Large intestine (tissue), 3 donors: ENCODE data around the gene PKP4. TPM values are rescaled to one million over a fixed set of nuclear protein-coding genes. Genes with fewer than 3 reads are reported as not detected.

Source experiments
- DNase-seq, 2 donors: peaks; one replicate each; pipeline versions ENCODE4 v3.0.0 to v3.0.0-alpha.2; 2013
- H3K27ac ChIP-seq: one replicate; pipeline ENCODE4 v1.5.1; 2013; ENCODE audit warnings: low read length
- H3K27me3 ChIP-seq: 2 replicates; pipeline ENCODE4 v1.6.1; 2013; ENCODE audit warnings: low read length; ENCODE audit not compliant: control insufficient read depth, insufficient read depth
- H3K36me3 ChIP-seq: 2 replicates; pipeline ENCODE4 v1.6.1; 2013; ENCODE audit warnings: low read length; ENCODE audit not compliant: control insufficient read depth, insufficient read depth
- H3K4me1 ChIP-seq: one replicate; pipeline ENCODE4 v1.6.1; 2013; ENCODE audit warnings: low read length; ENCODE audit not compliant: control insufficient read depth, insufficient read depth
- H3K4me3 ChIP-seq: one replicate; pipeline ENCODE4 v1.5.1; 2013; ENCODE audit warnings: low read length
- H3K9me3 ChIP-seq: one replicate; pipeline ENCODE4 v1.6.1; 2013; ENCODE audit warnings: mild to moderate bottlenecking, low read depth, low read length, moderate library complexity; ENCODE audit not compliant: control insufficient read depth
- WGBS: methylation state at CpG from one replicate; pipeline ENCODE4 v1.1.5; 2013; ENCODE audit warnings: low lambda C conversion rate; ENCODE audit not compliant: insufficient coverage; 5-methylcytosine and 5-hydroxymethylcytosine counted together
- polyA plus RNA-seq: library from polyadenylated mRNA; unstranded; fragments of 120-200 nt; gene quantifications from one replicate; pipeline ENCODE4 v1.2.1, GENCODE V29; 2013

The PKP4 gene
- polyA plus RNA-seq, 1 donor, result 56.1 TPM

DNA sequence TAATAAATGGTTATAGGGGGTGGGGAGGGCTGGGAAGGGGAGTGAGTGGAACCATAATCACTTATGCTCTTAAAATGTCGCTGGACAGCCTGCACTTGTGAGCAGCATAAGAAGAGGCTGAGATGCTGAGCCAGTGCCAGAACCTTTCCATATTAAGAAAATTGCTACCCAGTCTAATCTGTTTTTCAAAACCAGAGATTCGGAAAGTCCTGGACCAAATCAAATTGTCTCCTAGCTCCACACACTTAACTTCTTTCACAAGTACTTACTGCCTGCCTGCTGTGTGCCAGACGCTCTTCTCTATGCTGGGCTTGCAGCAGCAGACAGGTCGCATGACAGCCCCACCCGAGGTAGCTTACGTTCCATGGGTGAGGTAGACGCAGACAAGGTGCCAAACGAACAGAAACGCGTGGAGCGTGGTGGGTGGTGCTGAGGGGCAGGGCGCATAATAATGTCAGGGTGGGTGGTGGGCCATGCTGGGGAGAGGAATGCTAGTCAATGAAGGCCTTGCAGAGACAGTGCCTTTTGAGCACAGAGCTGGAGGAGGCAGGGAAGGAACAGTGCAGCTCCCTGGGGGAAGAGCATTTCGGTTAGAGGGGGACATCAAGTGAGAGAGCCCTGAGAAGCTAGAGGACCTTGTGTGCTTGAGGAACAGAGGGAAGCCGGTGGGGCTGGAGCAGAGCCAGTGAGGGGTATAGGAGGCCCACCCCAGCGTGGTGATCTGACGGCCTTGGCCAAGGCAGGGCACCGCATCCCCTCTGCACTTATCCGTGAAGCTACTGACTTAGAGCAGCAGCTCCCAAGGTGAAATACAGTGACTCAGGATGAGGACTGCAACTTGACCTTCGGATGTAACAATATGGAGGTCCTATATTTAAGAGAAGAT is 214.9 kb downstream of the PKP4 start:
- WGBS, result 100% methylated on average over 1 of the region's 19 CpGs
- H3K27me3 ChIP-seq, result no peaks in the 10 kb centered on the region
- H3K4me3 ChIP-seq, result no peak overlapping the region
- no peak for DNase-seq
- H3K27ac ChIP-seq, result no peak overlapping the region
- H3K36me3 ChIP-seq, result peaks cover 64% of the 10 kb centered on the region
- no peaks in the 10 kb centered on the region for H3K9me3 ChIP-seq
- no peaks in the 10 kb centered on the region for H3K4me1 ChIP-seq

DNA sequence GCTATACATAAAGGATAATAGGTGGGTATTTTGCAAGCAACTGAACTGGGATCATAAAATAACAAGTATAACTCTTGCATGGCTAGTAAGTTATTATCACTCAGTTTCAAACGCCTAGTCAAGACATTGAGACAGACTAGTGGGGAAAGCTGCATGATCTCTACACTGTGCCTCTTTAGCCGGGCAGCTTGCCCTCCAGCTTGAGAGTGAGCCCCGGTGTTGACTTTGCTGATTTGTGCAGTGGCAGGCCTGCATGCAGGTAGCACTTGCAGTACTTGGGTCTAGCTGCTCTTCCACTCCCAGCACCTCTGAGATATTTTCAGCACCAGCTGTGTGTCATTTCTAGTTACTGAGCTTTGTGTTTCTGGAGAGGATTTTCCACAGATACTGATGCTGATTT is 219.5 kb downstream of the PKP4 start:
- H3K4me1 ChIP-seq, result no peaks in the 10 kb centered on the region
- WGBS, result no CpG with 5 or more reads among the region's 3 CpGs
- H3K27me3 ChIP-seq, result no peaks in the 10 kb centered on the region
- peaks cover 56% of the 10 kb centered on the region for H3K36me3 ChIP-seq
- no peak for DNase-seq
- H3K27ac ChIP-seq, result no peak overlapping the region
- no peak overlapping the region for H3K4me3 ChIP-seq
- H3K9me3 ChIP-seq, result no peaks in the 10 kb centered on the region

DNA sequence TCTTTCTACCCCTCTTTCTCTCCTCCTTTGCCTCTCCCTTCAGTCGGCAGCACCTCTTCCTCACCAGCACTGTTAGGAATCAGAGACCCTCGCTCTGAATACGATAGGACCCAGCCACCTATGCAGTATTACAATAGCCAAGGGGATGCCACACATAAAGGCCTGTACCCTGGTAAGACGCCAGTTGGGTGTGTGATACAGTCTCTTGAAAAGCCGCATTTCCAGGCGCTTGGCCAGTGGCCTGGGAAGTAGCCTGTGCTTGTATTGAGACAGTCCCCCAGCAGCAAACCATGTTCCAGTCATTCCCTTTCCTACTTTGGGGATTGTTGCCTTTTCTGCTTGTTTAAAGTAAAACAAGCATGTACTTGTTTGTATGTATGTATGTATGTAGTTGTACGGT is 219.9 kb downstream of the PKP4 start:
- H3K27ac ChIP-seq, result no peak overlapping the region
- H3K4me1 ChIP-seq, result no peaks in the 10 kb centered on the region
- H3K9me3 ChIP-seq, result no peaks in the 10 kb centered on the region
- no peak for DNase-seq
- 88% methylated on average over 1 of the region's 7 CpGs for WGBS
- no peak overlapping the region for H3K4me3 ChIP-seq
- H3K27me3 ChIP-seq, result no peaks in the 10 kb centered on the region
- peaks cover 53% of the 10 kb centered on the region for H3K36me3 ChIP-seq

DNA sequence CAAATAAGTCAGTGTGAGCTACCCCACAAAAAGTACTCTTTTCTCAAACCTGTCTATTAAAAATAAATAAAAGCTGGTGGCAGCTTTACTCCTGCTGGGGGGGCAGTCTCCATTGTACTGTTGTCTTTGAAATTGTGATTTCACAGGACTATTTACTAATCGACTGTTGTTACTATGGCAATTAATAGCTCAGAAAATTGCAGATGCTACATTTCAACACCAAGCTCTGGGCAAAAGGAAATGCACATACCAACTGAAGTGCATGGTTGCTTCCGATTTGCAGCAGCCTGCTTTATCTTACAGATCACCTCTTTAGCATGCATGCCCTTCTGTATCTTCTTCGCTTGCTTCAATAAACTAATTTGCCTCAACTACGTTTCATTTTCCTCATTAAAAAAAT is 220.8 kb downstream of the PKP4 start:
- H3K9me3 ChIP-seq, result no peaks in the 10 kb centered on the region
- no peaks in the 10 kb centered on the region for H3K4me1 ChIP-seq
- WGBS, result 78% methylated on average over 1 of the region's 4 CpGs
- no peaks in the 10 kb centered on the region for H3K27me3 ChIP-seq
- H3K27ac ChIP-seq, result no peak overlapping the region
- H3K36me3 ChIP-seq, result peaks cover 52% of the 10 kb centered on the region
- no peak overlapping the region for H3K4me3 ChIP-seq
- no peak for DNase-seq

DNA sequence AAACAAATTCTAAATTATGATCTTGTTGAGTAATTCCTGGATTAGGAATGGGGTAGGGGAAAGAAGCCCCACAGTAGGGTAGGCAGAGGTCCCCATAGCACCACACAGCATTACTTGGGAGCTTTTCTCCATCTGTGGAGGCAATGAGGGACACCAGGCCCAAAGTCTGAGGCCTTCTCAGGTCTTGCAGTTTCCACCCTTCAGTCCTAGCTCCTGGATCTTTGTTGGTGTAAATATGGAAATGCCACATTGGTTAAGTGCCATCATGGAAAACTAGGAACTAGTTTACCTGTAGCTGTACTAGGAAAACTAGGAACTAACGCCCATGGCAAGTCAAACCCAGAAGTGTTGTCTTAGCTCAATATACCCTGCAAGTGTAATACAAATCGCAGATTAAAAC is 225.1 kb downstream of the PKP4 start:
- Histone ChIP-seq H3K4me1 (no peaks in the 10 kb centered on the region), H3K36me3 (peaks cover 23% of the 10 kb centered on the region), H3K27me3 (peaks cover 1% of the 10 kb centered on the region), H3K4me3 (no peak overlapping the region), H3K9me3 (no peaks in the 10 kb centered on the region), H3K27ac (no peak overlapping the region)
- no peak for DNase-seq
- WGBS, result 88% methylated on average over 1 of the region's 2 CpGs

DNA sequence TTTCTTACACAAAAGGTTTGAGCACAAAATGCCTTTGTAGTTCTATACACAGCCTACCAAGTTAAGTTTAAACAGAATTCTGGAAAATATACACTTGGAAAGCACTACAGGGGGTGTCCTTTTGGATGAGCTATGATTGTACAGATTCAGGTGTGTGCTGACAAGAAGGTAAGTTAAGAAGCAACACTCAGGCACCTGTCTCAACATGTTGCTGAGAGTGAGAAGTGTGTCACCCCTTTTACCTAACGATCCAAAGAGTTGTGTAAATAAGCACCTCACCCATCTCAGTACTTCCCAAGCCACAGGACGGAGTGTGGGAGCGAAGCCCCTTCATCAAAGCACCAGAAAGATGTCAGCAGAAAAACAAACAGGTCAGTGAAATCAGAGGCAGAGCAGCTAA is 228.9 kb downstream of the PKP4 start:
- WGBS, result no CpG with 5 or more reads among the region's 3 CpGs
- Histone ChIP-seq H3K9me3 (no peaks in the 10 kb centered on the region), H3K4me3 (no peak overlapping the region), H3K27ac (no peak overlapping the region), H3K36me3 (peaks cover 3% of the 10 kb centered on the region), H3K4me1 (no peaks in the 10 kb centered on the region), H3K27me3 (peaks cover 4% of the 10 kb centered on the region)
- no peak for DNase-seq

DNA sequence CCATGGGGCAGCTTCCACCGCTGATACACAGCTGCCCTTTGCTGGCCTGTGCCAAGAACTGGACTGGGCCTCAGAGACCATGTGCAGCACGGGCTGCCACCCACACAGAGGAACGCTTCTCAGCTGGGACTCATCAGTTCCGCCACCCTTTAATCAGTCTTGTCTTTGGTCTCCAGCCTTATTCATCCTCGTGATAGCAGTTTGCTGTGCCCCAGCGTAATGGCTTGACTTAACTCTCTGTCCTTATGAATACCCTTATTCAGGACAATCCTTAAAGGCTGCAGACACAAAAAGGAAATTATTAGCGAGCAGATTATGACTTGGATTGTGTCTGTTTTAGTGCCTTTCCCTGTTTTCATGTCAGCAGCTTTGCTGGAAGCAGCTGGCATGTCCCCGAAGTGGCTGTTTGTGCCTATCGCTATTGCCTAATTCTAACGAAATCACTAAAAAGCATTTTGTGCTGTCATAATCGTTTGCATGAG is 229.5 kb downstream of the PKP4 start:
- Histone ChIP-seq H3K4me1 (no peaks in the 10 kb centered on the region), H3K9me3 (no peaks in the 10 kb centered on the region), H3K36me3 (peaks cover under 1% of the 10 kb centered on the region), H3K27ac (no peak overlapping the region), H3K4me3 (no peak overlapping the region), H3K27me3 (peaks cover 4% of the 10 kb centered on the region)
- no peak for DNase-seq
- 67% methylated on average over 1 of the region's 11 CpGs for WGBS

DNA sequence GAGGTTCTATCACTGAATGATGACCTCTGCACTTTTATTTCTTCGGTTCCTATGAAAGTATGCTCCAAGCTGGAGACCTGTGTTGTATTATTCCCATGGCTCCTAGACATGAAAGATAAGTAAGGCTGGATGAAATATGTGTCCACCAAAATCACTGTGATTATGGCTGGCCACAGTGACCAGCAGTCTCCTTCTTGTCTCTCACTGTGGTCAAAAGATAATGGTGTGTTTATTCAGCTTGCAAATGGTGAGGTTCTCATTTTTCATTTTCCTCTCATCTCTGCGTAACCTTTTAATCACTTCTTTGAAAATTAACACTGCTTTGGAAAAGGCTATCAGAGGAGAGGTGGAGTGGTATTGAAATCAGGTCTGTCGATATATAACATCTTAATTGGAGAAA is 230.6 kb downstream of the PKP4 start:
- H3K27me3 ChIP-seq, result peaks cover 4% of the 10 kb centered on the region
- H3K27ac ChIP-seq, result no peak overlapping the region
- no CpG with 5 or more reads among the region's 3 CpGs for WGBS
- no peaks in the 10 kb centered on the region for H3K9me3 ChIP-seq
- H3K4me3 ChIP-seq, result no peak overlapping the region
- no peaks in the 10 kb centered on the region for H3K36me3 ChIP-seq
- H3K4me1 ChIP-seq, result no peaks in the 10 kb centered on the region
- no peak for DNase-seq

DNA sequence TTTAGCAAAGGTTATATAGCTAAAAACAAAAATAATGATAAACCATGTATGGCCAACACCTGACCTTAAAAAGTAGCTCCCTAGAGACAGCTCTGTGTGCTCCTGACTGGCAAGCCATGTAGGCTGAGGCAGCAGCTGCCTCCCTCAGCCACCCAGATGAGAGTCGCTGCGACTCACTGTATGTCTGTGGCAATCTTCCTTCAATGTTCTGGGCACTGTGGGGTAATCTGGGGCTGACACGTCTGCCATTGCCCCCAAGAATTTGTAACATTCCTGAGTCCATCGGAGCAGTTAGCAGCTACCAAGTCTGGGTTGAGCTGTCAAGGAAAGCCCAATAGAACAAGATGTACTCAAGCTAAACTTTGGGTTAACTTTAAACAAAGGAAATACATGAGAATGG is 232.0 kb downstream of the PKP4 start:
- Histone ChIP-seq H3K4me3 (no peak overlapping the region), H3K4me1 (no peaks in the 10 kb centered on the region), H3K27ac (no peak overlapping the region), H3K27me3 (peaks cover 4% of the 10 kb centered on the region), H3K9me3 (no peaks in the 10 kb centered on the region), H3K36me3 (no peaks in the 10 kb centered on the region)
- no peak for DNase-seq
- WGBS, result no CpG with 5 or more reads among the region's 4 CpGs

DNA sequence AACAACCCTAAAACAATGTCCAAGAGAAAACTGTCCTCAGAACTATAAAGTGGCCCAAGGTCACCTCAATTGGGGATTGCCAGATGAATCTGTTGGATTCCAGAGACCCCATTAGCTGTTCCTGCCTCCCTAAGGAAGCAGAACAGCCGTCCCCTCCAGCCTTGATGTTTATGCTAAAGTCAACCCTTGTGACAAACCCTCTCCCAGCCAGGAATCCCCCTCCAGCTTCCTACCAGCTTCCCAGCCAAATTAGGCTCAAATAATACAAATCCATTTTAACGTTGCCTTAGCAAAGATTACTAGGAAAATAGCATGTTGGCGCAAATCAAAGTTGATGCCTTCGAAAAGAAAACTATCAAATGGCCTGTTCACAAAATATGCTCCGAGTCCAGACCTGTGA is 232.6 kb downstream of the PKP4 start:
- no CpG with 5 or more reads among the region's 5 CpGs for WGBS
- H3K27me3 ChIP-seq, result peaks cover 4% of the 10 kb centered on the region
- H3K9me3 ChIP-seq, result no peaks in the 10 kb centered on the region
- no peaks in the 10 kb centered on the region for H3K36me3 ChIP-seq
- DNase-seq, result no peak
- no peaks in the 10 kb centered on the region for H3K4me1 ChIP-seq
- no peak overlapping the region for H3K27ac ChIP-seq
- H3K4me3 ChIP-seq, result no peak overlapping the region

DNA sequence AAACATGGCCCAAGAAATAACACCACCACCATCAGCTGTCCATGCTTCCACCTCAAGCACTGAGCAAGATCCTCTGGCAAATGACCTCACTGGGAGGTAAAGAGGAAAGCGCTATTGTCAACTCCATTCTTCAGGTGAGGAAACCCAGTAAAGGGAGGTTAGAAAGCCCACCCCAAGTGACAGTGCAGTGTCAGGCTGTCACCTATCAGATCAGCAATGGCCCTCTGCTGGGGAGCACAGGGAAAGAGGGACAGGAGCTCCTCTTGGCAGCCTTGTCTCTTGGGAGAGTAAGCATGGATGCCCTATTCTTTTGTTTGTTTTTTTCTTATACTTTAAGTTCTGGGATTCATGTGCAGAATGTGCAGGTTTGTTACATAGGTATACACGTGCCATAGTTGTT is 234.1 kb downstream of the PKP4 start:
- H3K36me3 ChIP-seq, result no peaks in the 10 kb centered on the region
- H3K4me1 ChIP-seq, result peaks cover 3% of the 10 kb centered on the region
- no peak for DNase-seq
- H3K27ac ChIP-seq, result no peak overlapping the region
- no peaks in the 10 kb centered on the region for H3K9me3 ChIP-seq
- peaks cover 4% of the 10 kb centered on the region for H3K27me3 ChIP-seq
- H3K4me3 ChIP-seq, result no peak overlapping the region
- WGBS, result no CpG with 5 or more reads among the region's 2 CpGs
